Measurements from ENCODE around the gene NAA80. TPM values are rescaled to one million over a fixed set of nuclear protein-coding genes. Genes with fewer than 3 reads are reported as not detected.

NAA80 gene
- total RNA-seq, 6 experiments from 2014 or later, result 2.5 to 6.2 (median 3.5) TPM

- Histone ChIP-seq H3K36me3 (no peaks in the 10 kb centered on the region), H3K27me3 (no peaks in the 10 kb centered on the region), H3K4me1 (peaks cover 0 to 11% (median 0%) of the 10 kb centered on the region in 4 donors), H3K9me3 (no peaks in the 10 kb centered on the region), H3K27ac (no peak overlapping the region), H3K4me3 (no peak overlapping the region)
- TF ChIP-seq POLR2A (IDR thresholded peaks at IDR 0.05) (no peak), CTCF (IDR thresholded peaks at IDR 0.05) (no peak)
- DNase-seq (no peak), ATAC-seq (no peak)
- intact Hi-C loops (cut with DNase I), result loop anchor here (5.0 to 10.0 kb wide), 2 partner anchors 39 to 141 kb away; no protein-coding TSS in a partner anchor
- WGBS (ENCODE audit: insufficient coverage, low coverage, low lambda C conversion rate, missing lambda C conversion rate), result 92% methylated on average over 4 of the region's 6 CpGs
These were observed 33.2 kb downstream of the NAA80 start for GRCh38 chr3:50266017-50266416.

- peaks cover 0 to 12% (median 0%) of the 10 kb centered on the region in 4 donors for H3K4me1 ChIP-seq
- no peak for ATAC-seq
- no peaks in the 10 kb centered on the region for H3K36me3 ChIP-seq
- H3K27ac ChIP-seq, result no peak overlapping the region
- no peaks in the 10 kb centered on the region for H3K9me3 ChIP-seq
- intact Hi-C loops (cut with DNase I), result loop anchor here (5.0 to 10.0 kb wide), 2 partner anchors 38 to 141 kb away; no protein-coding TSS in a partner anchor
- no peak for DNase-seq
- no peak overlapping the region for H3K4me3 ChIP-seq
- WGBS (ENCODE audit: insufficient coverage, low coverage, low lambda C conversion rate, missing lambda C conversion rate), result no CpG with 5 or more reads among the region's 1 CpG
- no peaks in the 10 kb centered on the region for H3K27me3 ChIP-seq
- TF ChIP-seq POLR2A (IDR thresholded peaks at IDR 0.05) (no peak), CTCF (IDR thresholded peaks at IDR 0.05) (no peak)
These were observed 33.6 kb downstream of the NAA80 start for GRCh38 chr3:50265571-50265970.

DNA sequence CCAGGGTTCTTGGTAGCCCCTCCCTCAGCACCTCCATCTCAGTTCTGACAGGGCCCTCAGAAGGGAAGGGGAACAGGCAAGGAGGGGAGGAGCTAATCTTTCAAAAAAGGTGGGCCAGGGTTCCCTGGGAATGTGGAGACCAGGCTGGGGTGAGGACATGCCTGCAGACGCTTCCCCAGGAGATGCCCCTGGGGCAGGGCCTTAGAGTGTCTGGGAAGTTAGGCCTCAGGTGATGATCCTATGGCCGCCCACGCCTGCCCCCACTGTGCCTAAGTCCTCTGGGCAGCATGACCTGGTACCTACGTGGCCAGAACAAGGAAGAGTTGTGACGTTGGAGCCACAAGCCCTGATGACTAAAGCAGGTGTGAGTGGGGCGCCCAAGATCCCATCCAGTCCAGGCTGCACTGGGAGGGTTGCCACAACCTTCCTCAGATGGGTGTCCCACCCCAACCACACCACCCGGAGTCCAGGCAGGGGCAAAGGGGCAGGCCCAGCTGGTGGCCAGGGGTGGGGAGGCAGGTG, 34.2 kb downstream of the NAA80 start:
- Histone ChIP-seq H3K27ac (no peak overlapping the region), H3K9me3 (no peaks in the 10 kb centered on the region), H3K4me3 (no peak overlapping the region), H3K4me1 (peaks cover 0 to 15% (median 0%) of the 10 kb centered on the region in 4 donors), H3K36me3 (no peaks in the 10 kb centered on the region), H3K27me3 (no peaks in the 10 kb centered on the region)
- 53% methylated on average over 3 of the region's 7 CpGs for WGBS (ENCODE audit: insufficient coverage, low coverage, low lambda C conversion rate, missing lambda C conversion rate)
- TF ChIP-seq POLR2A (IDR thresholded peaks at IDR 0.05), result no peak
- no peak for TF ChIP-seq CTCF (IDR thresholded peaks at IDR 0.05)
- ATAC-seq, result no peak
- intact Hi-C loops (cut with DNase I), result loop anchor here (5.0 to 10.0 kb wide), 2 partner anchors 38 to 140 kb away; no protein-coding TSS in a partner anchor
- DNase-seq, result no peak

GRCh38 chr3:50264383-50264963, 34.7 kb downstream of the NAA80 start:
- H3K36me3 ChIP-seq, result no peaks in the 10 kb centered on the region
- TF ChIP-seq CTCF (IDR thresholded peaks at IDR 0.05) (no peak), POLR2A (IDR thresholded peaks at IDR 0.05) (no peak)
- no peak overlapping the region for H3K27ac ChIP-seq
- no peaks in the 10 kb centered on the region for H3K27me3 ChIP-seq
- no peaks in the 10 kb centered on the region for H3K9me3 ChIP-seq
- DNase-seq (no peak), ATAC-seq (peak in 1 of 4 donors; percentile 12)
- WGBS (ENCODE audit: insufficient coverage, low coverage, low lambda C conversion rate, missing lambda C conversion rate), result 17% methylated on average over 2 of the region's 7 CpGs
- intact Hi-C loops (cut with DNase I), result loop anchor here in 1 of 2 donors (10.0 kb wide), 1 partner anchor 140 kb away; no protein-coding TSS in a partner anchor
- peaks cover 0 to 19% (median 0%) of the 10 kb centered on the region in 4 donors for H3K4me1 ChIP-seq
- no peak overlapping the region for H3K4me3 ChIP-seq
